HG03520 (cell line): ENCODE results near the gene FAM20A.

Source experiments
- ATAC-seq: cut with Tn5 transposase; IDR thresholded peaks from one replicate; pipeline ENCODE4 v1.9.1; 2021; ENCODE audit warnings: mild to moderate bottlenecking, moderate library complexity; ENCODE audit not compliant: unreplicated experiment

FAM20A gene

GRCh38 chr17:68600931-68601564 is at the start of gene FAM20A:
FAM20A (minus strand) TSS chr17:68601367; CDS start chr17:68600666, 701 bp downstream.
- ATAC-seq = no peak

- no peak for ATAC-seq
Measured at GRCh38 chr17:68649324-68649723, 48.2 kb upstream of the FAM20A start.

DNA sequence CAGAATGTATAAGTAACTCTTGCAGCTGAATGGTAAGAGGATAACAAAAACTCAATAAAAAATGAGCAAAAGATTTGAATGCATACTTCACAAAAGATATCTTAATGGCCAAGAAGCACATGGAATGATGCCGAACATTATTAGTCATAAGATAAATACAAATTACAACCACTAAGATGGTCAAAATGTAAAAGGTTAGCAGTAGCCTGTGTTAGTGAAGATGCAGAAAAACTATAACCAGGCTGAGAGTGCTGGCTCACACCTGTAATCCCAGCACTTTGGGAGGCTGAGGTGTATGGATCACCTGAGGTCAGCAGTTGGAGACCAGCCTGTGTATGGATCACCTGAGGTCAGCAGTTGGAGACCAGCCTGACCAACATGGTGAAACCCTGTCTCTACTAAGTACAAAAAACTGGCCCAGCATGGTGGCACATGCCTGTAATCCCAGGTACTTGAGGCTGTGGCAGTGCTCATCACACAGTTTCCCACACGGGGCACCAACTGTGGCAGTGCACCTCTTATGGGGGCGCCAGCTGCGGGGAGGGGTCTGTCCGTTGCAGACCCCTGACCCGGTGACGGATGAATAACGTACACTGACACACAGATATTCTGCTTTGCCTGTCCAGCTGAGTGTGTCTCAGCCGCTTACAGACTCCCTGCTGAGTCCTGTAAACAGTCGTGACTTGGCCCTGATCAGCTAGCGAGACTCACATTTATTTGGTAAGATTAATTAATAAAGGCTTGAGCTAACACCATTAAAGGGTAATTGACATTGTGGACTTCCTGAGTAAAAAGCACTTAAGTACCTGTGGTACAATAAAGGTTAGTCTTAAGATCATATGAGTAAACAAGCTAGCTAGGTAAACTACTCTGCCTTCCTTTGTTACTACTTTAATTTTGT is 45.7 kb upstream of the FAM20A start:
- ATAC-seq = no peak

- ATAC-seq = no peak
Measured at GRCh38 chr17:68642118-68642412, 40.9 kb upstream of the FAM20A start.

GRCh38 chr17:68641276-68642117 is 40.3 kb upstream of the FAM20A start:
- ATAC-seq = no peak

- ATAC-seq = no peak
Measured at GRCh38 chr17:68640242-68640989, 39.2 kb upstream of the FAM20A start.

- ATAC-seq = no peak
Measured at GRCh38 chr17:68634345-68634876, 33.2 kb upstream of the FAM20A start.

GRCh38 chr17:68628576-68628957 is 27.4 kb upstream of the FAM20A start:
- ATAC-seq = no peak

DNA sequence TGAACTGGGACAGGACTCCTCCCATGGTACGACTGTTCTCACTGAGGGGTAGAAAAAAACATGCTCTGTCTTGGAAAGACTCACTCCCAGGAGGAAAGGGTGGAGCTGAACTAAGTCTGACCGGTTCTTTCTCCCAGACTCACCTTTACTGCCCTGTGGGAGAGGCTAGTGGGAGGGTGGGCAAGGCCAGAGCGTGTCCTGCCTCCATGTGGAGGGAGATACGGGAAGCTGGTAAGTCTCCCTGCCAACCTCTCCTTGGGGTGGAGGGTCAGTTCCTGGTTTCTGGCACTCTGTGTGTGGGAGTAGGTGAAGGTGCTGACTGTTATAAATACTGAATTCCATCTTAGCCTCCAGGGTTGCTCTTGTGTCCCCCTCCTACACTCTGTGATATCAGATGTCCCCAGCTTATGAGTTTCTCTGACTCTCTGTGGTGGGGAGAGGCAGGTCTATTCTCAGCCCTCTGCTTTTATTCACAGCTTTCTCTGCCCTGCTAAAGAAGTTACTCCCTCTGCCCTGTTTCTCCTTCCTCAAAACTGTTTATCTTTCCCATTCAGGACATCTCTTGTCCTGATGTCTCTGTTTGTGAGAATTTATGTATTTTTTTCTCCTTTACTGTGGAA is 26.9 kb upstream of the FAM20A start:
- no peak for ATAC-seq

DNA sequence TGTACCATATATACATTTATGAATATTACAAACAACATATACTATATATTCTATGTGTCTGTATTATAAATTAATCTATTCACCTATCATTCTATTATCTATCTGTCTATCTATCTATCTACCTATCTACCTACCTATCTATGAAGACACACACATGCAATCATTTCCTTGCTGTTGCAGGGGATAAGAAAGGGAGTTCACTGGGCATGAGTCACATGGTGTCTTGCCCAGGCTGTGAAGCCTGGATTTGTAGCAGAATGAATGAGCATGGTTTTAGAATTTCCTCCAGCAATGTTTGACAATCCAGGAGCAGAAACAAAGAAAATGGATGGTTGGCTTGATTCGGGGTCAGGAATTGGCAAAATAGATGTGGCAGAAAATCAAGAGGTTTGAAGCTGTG is 23.2 kb upstream of the FAM20A start:
- no peak for ATAC-seq

- no peak for ATAC-seq
Measured at GRCh38 chr17:68623811-68624210, 22.6 kb upstream of the FAM20A start.

DNA sequence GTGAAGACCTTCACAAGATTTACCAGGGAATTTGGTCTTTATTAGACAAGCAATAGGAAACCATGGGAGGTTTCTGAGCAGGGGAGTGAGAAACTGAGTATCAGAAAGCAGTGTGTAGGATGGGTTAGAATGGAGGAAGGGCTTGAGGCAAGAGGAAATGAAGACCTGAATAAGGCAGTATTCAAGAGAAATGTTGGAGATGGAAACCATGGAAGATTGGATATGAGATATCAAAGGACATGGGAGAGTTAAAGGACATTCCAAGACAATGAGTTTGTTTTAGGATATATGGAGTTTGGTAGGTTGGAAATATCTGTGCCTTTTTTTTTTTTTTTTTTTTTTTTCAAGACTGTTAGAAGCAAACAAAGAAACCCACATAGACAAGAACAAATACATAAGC is 21.3 kb upstream of the FAM20A start:
- no peak for ATAC-seq

- no peak for ATAC-seq
Measured at GRCh38 chr17:68621065-68621464, 19.9 kb upstream of the FAM20A start.

DNA sequence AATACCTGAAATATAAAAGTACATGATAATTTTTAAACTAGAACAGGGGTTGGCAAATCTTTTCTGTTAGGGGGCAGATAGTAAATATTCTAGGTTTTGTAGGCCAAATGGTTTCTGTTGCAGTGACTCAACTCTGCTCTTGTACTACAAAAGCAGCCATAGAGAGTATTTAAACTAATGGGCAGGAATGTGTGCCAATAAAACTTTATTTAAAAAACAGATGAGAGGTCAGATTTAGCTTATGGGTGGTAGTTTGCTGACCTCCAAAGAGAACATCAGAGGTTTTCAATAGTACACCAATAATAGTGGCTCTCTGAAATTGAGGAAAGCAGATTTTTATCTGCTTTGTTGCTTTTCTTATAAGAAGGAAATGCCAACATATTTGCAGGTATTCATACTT is 15.2 kb upstream of the FAM20A start:
- no peak for ATAC-seq

DNA sequence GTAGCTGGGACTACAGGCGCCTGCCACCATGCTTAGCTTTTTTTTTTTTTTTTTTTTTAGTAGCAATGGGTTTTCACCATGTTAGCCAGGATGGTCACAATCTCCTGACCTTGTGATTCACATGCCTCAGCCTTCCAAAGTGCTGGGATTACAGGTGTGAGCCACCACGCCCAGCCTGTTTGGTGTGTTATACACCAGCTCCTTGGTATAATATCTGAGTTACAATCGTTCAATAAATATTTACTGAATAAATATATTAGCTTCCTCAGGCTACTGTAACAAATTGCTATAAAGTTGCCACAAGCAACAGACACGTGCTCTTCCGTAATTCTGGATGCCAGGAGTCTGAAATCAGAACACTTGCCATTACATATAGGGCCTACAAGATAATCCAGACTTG is 13.6 kb upstream of the FAM20A start:
- no peak for ATAC-seq

- no peak for ATAC-seq
Measured at GRCh38 chr17:68613739-68614298, 12.7 kb upstream of the FAM20A start.

DNA sequence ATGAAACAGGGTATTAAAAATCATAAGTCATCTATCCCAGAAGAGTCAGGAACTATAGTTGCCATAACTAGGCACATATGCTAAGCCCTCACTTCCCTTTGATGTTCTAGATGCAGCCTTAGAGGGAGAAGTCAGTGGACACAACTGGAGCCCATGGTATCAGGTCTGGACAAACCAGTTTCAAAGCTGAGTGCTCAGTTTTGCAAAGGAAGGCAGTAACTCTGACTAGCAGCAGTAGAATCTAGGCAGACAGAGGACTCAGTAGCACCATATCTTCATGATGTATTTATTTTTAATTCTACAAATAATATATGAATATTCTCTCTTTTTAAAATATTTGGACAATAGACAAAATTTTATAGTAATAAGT is 11.7 kb upstream of the FAM20A start:
- ATAC-seq = no peak

GRCh38 chr17:68612209-68612922 is 11.2 kb upstream of the FAM20A start:
- no peak for ATAC-seq
